Measurements from ENCODE around the gene CNTNAP4.

- TF ChIP-seq EZH2 (IDR thresholded peaks at IDR 0.05; ENCODE audit: low read depth, low read length, severe bottlenecking) (no peak), CTCF (IDR thresholded peaks at IDR 0.05; ENCODE audit: control extremely low read depth in 1 of 3, insufficient read depth in 1 of 3, low read depth in 1 of 3, low read length in 3 of 3) (no peak), CHD2 (IDR thresholded peaks at IDR 0.05; ENCODE audit: low read length) (no peak), CEBPB (IDR thresholded peaks at IDR 0.05; ENCODE audit: low read depth, low read length) (no peak), KDM5A (IDR thresholded peaks at IDR 0.05; ENCODE audit: low read length) (no peak), KDM1A (IDR thresholded peaks at IDR 0.05; ENCODE audit: borderline replicate concordance, low read length) (no peak), RAD21 (IDR thresholded peaks at IDR 0.05 in 1 of 2, conservative IDR thresholded peaks at IDR 0.05 in 1 of 2; ENCODE audit: low read depth in 2 of 2, low read length in 2 of 2) (no peak), USF2 (IDR thresholded peaks at IDR 0.05; ENCODE audit: low read length) (no peak), TAF1 (IDR thresholded peaks at IDR 0.05; ENCODE audit: low read depth, low read length) (no peak)
Measured at GRCh38 chr16:76370344-76370743, 93.1 kb downstream of the CNTNAP4 start.
